Fibroblast of lung (primary cell): Measurements from ENCODE around the gene THSD7B.

ENCODE experiments used
- CTCF ChIP-seq, 2 donors: IDR thresholded peaks in 1 of 2; conservative IDR thresholded peaks in 1 of 2; 1 replicate in 1 of 2; 2 replicates in 1 of 2; pipeline ENCODE4 v1.5.1; 2011 to 2012; ENCODE audit warnings: low read length in 2 of 2, control low read depth in 1 of 2, inconsistent platforms in 1 of 2, low read depth in 1 of 2, mild to moderate bottlenecking in 1 of 2
- EZH2 ChIP-seq: IDR thresholded peaks from 2 replicates; pipeline ENCODE4 v1.5.1; 2012; ENCODE audit warnings: low read length, control low read depth, mild to moderate bottlenecking; ENCODE audit errors: missing control alignments

DNA sequence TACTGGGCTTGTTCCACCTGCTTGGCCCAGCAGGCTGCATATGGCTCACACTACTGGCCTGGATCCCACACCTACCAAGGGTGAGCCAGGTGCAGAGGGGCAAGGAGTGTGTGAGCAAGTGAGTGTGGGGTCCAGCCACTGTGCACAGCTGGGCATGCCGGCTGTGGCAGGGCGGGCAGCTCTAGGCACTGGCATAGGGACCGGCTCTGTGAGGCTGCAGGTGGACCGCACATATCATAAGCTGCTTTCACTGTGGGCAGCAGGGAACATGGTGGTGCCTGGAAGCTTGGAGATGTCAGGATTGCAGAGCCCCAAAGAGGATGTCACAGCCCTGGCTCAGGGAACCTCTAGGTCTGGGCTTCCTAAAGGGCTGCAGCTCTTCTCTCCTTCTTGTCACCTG lies 154.3 kb downstream of the THSD7B start:
- TF ChIP-seq EZH2 (no peak), CTCF (conservative IDR thresholded peaks at IDR 0.05 in 1 of 2, IDR thresholded peaks at IDR 0.05 in 1 of 2; ENCODE audit: low read depth in 1 of 2, low read length in 2 of 2) (no peak)
